ENCODE data around the gene FXYD5. TPM values are rescaled to one million over a fixed set of nuclear protein-coding genes. Genes with fewer than 3 reads are reported as not detected.

Gene FXYD5
- total RNA-seq, 1 experiment from 2014 or later: 100 TPM

DNA sequence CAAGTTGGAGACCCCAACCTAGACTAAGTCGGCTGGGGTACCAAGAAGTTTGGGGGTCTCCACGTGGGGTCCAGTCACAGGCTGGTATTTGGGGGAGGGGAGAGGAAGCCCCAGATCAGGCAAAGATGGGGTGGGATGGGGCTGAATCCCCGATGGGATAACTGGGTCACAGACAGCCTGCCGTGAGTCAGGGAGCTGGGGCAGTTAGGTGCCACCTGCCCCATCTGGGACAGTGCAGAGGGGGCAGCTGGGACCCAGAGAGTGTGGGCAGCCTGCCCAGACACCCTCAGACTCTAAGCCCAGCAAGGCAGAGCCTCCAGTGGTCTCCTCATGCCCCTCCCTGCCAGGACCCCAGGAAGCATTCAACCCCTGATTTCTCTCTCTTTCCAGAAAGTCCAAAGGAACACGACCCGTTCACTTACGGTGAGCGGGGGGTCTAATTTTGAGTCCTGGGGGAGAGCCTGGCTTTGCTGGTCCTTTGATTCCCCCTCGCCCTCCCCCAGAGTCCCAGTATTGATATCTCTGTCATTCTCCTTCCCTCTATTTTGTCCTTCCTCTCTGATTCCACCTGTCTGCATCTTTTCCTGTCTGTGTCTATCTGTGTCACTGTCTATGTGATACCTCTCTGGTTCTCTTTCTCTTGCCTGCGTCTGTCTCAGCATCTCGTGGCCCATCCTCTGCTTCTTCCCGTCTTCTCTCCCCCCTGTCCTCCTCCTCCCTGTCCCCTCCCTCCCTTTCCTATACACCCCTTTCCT lies 14.2 kb upstream of the FXYD5 start:
- Mint-ChIP-seq H3K27me3 (ENCODE audit: low read depth) (peaks cover 52% of the 10 kb centered on the region), H3K4me3 (peak overlapping the region in 1 of 2 experiments; percentile 76; a peak in 3 of 5 replicates)

More for the DNA sequence above, 14.2 kb upstream of the FXYD5 start:
- H3K18ac ChIP-seq (ENCODE audit: insufficient read length, low read depth, low read length): no peak overlapping the region
- H2BK5ac ChIP-seq (ENCODE audit: insufficient read length, low read length): no peak overlapping the region
- no peak overlapping the region for H3K27ac Mint-ChIP-seq
- H2BK15ac ChIP-seq (ENCODE audit: low read depth, low read length): no peak overlapping the region
- H3K9ac ChIP-seq (ENCODE audit: extremely low read depth, insufficient read length, low read length): no peak overlapping the region
- no peak overlapping the region for H2BK20ac ChIP-seq (ENCODE audit: low read depth, low read length, poor library complexity, severe bottlenecking)
- no peak overlapping the region for H2BK120ac ChIP-seq (ENCODE audit: low read depth, low read length, poor library complexity, severe bottlenecking)
- no peak overlapping the region for H4K8ac ChIP-seq (replicated peaks; ENCODE audit: insufficient read length, low read depth, low read length)
- TF ChIP-seq, protein P1, sequence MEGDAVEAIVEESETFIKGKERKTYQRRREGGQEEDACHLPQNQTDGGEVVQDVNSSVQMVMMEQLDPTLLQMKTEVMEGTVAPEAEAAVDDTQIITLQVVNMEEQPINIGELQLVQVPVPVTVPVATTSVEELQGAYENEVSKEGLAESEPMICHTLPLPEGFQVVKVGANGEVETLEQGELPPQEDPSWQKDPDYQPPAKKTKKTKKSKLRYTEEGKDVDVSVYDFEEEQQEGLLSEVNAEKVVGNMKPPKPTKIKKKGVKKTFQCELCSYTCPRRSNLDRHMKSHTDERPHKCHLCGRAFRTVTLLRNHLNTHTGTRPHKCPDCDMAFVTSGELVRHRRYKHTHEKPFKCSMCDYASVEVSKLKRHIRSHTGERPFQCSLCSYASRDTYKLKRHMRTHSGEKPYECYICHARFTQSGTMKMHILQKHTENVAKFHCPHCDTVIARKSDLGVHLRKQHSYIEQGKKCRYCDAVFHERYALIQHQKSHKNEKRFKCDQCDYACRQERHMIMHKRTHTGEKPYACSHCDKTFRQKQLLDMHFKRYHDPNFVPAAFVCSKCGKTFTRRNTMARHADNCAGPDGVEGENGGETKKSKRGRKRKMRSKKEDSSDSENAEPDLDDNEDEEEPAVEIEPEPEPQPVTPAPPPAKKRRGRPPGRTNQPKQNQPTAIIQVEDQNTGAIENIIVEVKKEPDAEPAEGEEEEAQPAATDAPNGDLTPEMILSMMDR (conservative IDR thresholded peaks at IDR 0.05): no peak
- H3T11ph ChIP-seq (ENCODE audit: low read length): no peak overlapping the region
- H3K9me3 ChIP-seq (ENCODE audit: control insufficient read depth, low read depth, low read length): no peaks in the 10 kb centered on the region
- H3K27me3 ChIP-seq (ENCODE audit: insufficient read depth, low read length): no peaks in the 10 kb centered on the region; the same call in 1 of the 2 replicates
- H3K56ac ChIP-seq (ENCODE audit: insufficient read length, low read depth, low read length): no peak overlapping the region
- H3K4me2 ChIP-seq (ENCODE audit: insufficient read depth, insufficient read length, low read length): peak overlapping the region; percentile 53
- no peak overlapping the region for H4K91ac ChIP-seq (ENCODE audit: insufficient read length, low read depth, low read length)
- H3K14ac ChIP-seq (ENCODE audit: insufficient read depth, low read length): no peak overlapping the region
- H2AK5ac ChIP-seq (ENCODE audit: insufficient read length, low read length): no peak overlapping the region
- no peak overlapping the region for H2AFZ ChIP-seq (ENCODE audit: low read length)
- H3K9me3 Mint-ChIP-seq: no peaks in the 10 kb centered on the region
- peaks cover 0 to 6% (median 2%) of the 10 kb centered on the region in 3 experiments; a peak in 1 of 7 replicates for H3K36me3 Mint-ChIP-seq (ENCODE audit: insufficient read depth in 1 of 3, low read depth in 3 of 3)
- no peak overlapping the region for H3K23ac ChIP-seq (ENCODE audit: insufficient read length, low read depth, low read length)
- peaks cover 43 to 59% of the 10 kb centered on the region in 2 experiments for H3K4me1 Mint-ChIP-seq
- H4K20me1 ChIP-seq (ENCODE audit: control insufficient read depth, insufficient read depth, insufficient read length): no peaks in the 10 kb centered on the region
- no peak overlapping the region for H3K4ac ChIP-seq (ENCODE audit: low read depth, low read length)
- H3K4me1 ChIP-seq (ENCODE audit: insufficient read depth, low read length): peaks cover 2% of the 10 kb centered on the region; the same call in 1 of the 2 replicates
- no peak for DNase-seq
- H3K27ac ChIP-seq (ENCODE audit: insufficient read length, low read depth, low read length): no peak overlapping the region
- no peak overlapping the region for H4K5ac ChIP-seq (ENCODE audit: insufficient read length, low read depth, low read length)
- H3K79me2 ChIP-seq (ENCODE audit: insufficient read depth, low read length): no peaks in the 10 kb centered on the region
- no CpG with 5 or more reads among the region's 12 CpGs for WGBS (ENCODE audit: extremely low coverage, insufficient read length, low lambda C conversion rate)
- H3K79me1 ChIP-seq (ENCODE audit: insufficient read depth, low read depth, low read length, poor library complexity, severe bottlenecking): no peaks in the 10 kb centered on the region
- H3K23me2 ChIP-seq (ENCODE audit: insufficient read length, low read depth, low read length, poor library complexity, severe bottlenecking): peaks cover 24% of the 10 kb centered on the region
- H2BK12ac ChIP-seq (ENCODE audit: insufficient read length, low read depth, low read length): no peak overlapping the region
